Spinal cord (tissue), 10 donors: Measurements from ENCODE around the gene DHCR24. TPM values are rescaled to one million over a fixed set of nuclear protein-coding genes. Genes with fewer than 3 reads are reported as not detected.
"Not testable (repeated sequence)": the region's sequence is repeated elsewhere in the genome, so short reads cannot be mapped to it uniquely, and the experiment has no call there.

Source experiments
- DNase-seq, 6 donors: peaks; one replicate each; pipeline versions ENCODE4 v3.0.0 to v3.0.0-alpha.2; 2013 to 2015; ENCODE audit warnings: low spot score in 6 of 6, low read depth in 4 of 6
- H3K27ac ChIP-seq: one replicate; pipeline ENCODE4 v1.5.1; 2013; ENCODE audit warnings: low read depth, low read length, control low read depth
- H3K27me3 ChIP-seq: one replicate; pipeline ENCODE4 v1.6.1; 2013; ENCODE audit warnings: low read length; ENCODE audit not compliant: control insufficient read depth, insufficient read depth
- H3K36me3 ChIP-seq: one replicate; pipeline ENCODE4 v1.6.1; 2013; ENCODE audit warnings: low read length; ENCODE audit not compliant: control insufficient read depth, insufficient read depth
- H3K4me1 ChIP-seq: one replicate; pipeline ENCODE4 v1.6.1; 2013; ENCODE audit warnings: low read length; ENCODE audit not compliant: control insufficient read depth, insufficient read depth
- H3K4me3 ChIP-seq: one replicate; pipeline ENCODE4 v1.5.1; 2013; ENCODE audit warnings: low read depth, low read length, control low read depth
- H3K9me3 ChIP-seq: one replicate; pipeline ENCODE4 v1.6.1; 2013; ENCODE audit warnings: low read length; ENCODE audit not compliant: control insufficient read depth, insufficient read depth
- WGBS: methylation state at CpG from one replicate; pipeline ENCODE4 v1.1.5; 2013; ENCODE audit warnings: missing lambda C conversion rate; ENCODE audit not compliant: insufficient coverage; 5-methylcytosine and 5-hydroxymethylcytosine counted together
- long read RNA-seq, 4 donors: transcript quantifications; one replicate each; lab custom pipeline, GENCODE V29; 2026
- polyA plus RNA-seq, 2 donors: library from polyadenylated mRNA; unstranded; fragments of 120-200 nt; gene quantifications; one replicate each; pipeline ENCODE4 v1.2.1, GENCODE V29; 2013; ENCODE audit not compliant: insufficient read length in 2 of 2
- total RNA-seq, 2 donors: library from RNA; depleted of rRNA in 1 of 2; stranded (reverse); fragments of 120-200 nt in 1 of 2; fragments of >200 nt in 1 of 2; gene quantifications; one replicate each; pipeline versions ENCODE4 v1.2.3 to v1.2.4, GENCODE V29; 2013 to 2014
- donor health status: healthy.

DHCR24 gene
- total RNA-seq (100 to 1,000 TPM in 1 of 2 donors, 10 to 100 TPM in 1; 73.2 to 103 TPM), polyA plus RNA-seq (100 to 1,000 TPM; 122 to 138 TPM)
- long read RNA-seq, donor 1, full-length matches to known transcripts, result 26 of 33 reads
- long read RNA-seq, donor 1, partial matches to known transcripts, result 7 of 33 reads
- long read RNA-seq, donor 1, other reads (novel, unspliced or antisense), result 0 of 33 reads
- long read RNA-seq, donor 2, full-length matches to known transcripts, result 3 of 10 reads
- long read RNA-seq, donor 2, partial matches to known transcripts, result 7 of 10 reads
- long read RNA-seq, donor 2, other reads (novel, unspliced or antisense), result 0 of 10 reads
- long read RNA-seq, donor 3, full-length matches to known transcripts, result 8 of 32 reads
- long read RNA-seq, donor 3, partial matches to known transcripts, result 24 of 32 reads
- long read RNA-seq, donor 3, other reads (novel, unspliced or antisense), result 0 of 32 reads
- long read RNA-seq, donor 4, full-length matches to known transcripts, result 4 of 4 reads
- long read RNA-seq, donor 4, partial matches to known transcripts, result 0 of 4 reads
- long read RNA-seq, donor 4, other reads (novel, unspliced or antisense), result 0 of 4 reads

GRCh38 chr1:54886724-54887664, at the start of gene DHCR24:
TSS of gene DHCR24 (minus strand) at chr1:54887195. CDS start at chr1:54887119, 76 bp downstream.
- Histone ChIP-seq H3K4me3 (peak within 1 kb of the TSS; percentile 78), H3K9me3 (no peaks in the 10 kb centered on the region), H3K4me1 (peaks cover 36% of the 10 kb centered on the region), H3K36me3 (peaks cover 10% of the 10 kb centered on the region), H3K27ac (peak within 1 kb of the TSS; percentile 76), H3K27me3 (no peaks in the 10 kb centered on the region)
- peak; percentile 60 to 97 (median 85) for DNase-seq
- under 1% methylated on average over 106 of the region's 109 CpGs for WGBS

DNA sequence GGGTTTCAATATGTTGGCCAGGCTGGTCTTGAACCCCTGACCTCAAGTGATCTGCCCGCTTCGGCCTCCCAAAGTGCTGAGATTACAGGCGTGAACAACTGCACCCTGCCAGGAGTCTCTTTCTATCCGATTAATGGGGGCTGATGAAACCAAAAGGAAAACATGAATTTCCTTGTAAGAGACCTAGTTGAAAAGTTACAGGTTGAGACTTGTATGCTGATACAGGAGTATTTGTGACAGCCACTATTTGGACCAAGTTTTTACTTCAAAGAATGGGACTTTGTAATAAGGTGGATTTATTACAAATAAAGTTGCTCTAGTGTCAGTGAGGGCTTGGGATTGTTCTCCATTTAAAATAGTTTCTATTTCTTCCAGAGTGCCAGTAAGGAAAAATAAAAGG, 49.8 kb upstream of the DHCR24 start:
- H3K9me3 ChIP-seq, result no peaks in the 10 kb centered on the region
- DNase-seq, result no peak
- H3K4me3 ChIP-seq, result no peak overlapping the region
- 86% methylated on average over 4 of the region's 4 CpGs for WGBS
- no peaks in the 10 kb centered on the region for H3K36me3 ChIP-seq
- H3K27me3 ChIP-seq, result no peaks in the 10 kb centered on the region
- no peaks in the 10 kb centered on the region for H3K4me1 ChIP-seq
- no peak overlapping the region for H3K27ac ChIP-seq

GRCh38 chr1:54934869-54935268, 47.9 kb upstream of the DHCR24 start:
- Histone ChIP-seq H3K4me3 (no peak overlapping the region), H3K4me1 (no peaks in the 10 kb centered on the region), H3K27me3 (no peaks in the 10 kb centered on the region), H3K36me3 (no peaks in the 10 kb centered on the region), H3K9me3 (no peaks in the 10 kb centered on the region), H3K27ac (no peak overlapping the region)
- DNase-seq, result no peak

- not testable (repeated sequence) for H3K4me1 ChIP-seq, H3K27ac ChIP-seq, DNase-seq, H3K9me3 ChIP-seq, H3K27me3 ChIP-seq, H3K4me3 ChIP-seq, H3K36me3 ChIP-seq
- 95% methylated on average over 4 of the region's 6 CpGs for WGBS
Observed at GRCh38 chr1:54934081-54934480, 47.1 kb upstream of the DHCR24 start.

DNA sequence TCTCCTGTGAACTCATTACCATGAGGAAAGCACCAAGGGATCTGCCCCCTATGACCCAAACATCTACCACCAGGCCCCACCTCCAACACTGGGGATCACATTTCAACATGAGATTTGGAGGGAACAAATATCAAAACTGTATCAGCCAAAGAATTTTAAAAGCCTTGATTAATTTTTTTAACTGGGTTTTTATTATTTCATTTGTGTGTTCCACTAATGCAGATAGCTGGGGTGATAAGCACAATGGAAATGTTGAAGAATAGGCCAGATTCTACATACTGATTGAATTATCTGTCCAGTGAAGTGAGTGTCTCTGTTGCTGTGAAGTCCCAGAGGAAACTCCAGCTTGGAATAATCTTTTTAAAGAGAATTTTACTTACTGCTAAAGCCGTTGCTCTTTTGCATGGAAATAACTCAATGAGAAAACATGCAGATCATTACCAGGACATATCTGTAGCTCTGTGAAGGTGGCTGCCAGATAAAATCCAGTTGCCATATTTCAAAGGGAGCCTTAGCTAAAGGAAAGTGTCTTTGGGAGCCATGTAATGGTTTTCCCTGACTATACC, 44.4 kb upstream of the DHCR24 start:
- Histone ChIP-seq H3K27ac (no peak overlapping the region), H3K4me3 (no peak overlapping the region), H3K4me1 (no peaks in the 10 kb centered on the region), H3K9me3 (no peaks in the 10 kb centered on the region), H3K36me3 (no peaks in the 10 kb centered on the region), H3K27me3 (no peaks in the 10 kb centered on the region)
- WGBS, result no CpG with 5 or more reads among the region's 1 CpG
- peak in 1 of 6 donors; percentile 16 for DNase-seq

DNA sequence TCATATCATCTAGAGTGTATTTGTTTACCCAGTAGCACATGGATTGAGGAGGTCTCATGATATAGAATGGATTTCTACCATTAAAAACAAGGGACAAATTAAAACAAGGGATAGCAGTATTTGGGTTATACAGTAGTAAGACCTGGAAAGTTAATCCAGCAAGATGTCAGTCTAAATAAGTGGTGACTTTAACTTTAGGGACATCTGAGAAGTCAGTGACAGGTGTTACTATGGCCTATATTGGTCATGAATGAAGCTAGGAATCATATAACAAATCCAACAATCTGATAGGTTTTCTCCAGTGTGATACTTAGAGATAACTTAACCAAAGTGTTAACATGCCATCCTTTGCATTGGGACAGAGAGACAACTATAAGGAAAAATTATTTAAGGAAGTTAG, 42.7 kb upstream of the DHCR24 start:
- no peak for DNase-seq
- no peaks in the 10 kb centered on the region for H3K4me1 ChIP-seq
- no peaks in the 10 kb centered on the region for H3K36me3 ChIP-seq
- no peaks in the 10 kb centered on the region for H3K27me3 ChIP-seq
- no peak overlapping the region for H3K4me3 ChIP-seq
- no peak overlapping the region for H3K27ac ChIP-seq
- no peaks in the 10 kb centered on the region for H3K9me3 ChIP-seq

- Histone ChIP-seq H3K27me3 (no peaks in the 10 kb centered on the region), H3K36me3 (no peaks in the 10 kb centered on the region), H3K27ac (no peak overlapping the region), H3K4me3 (no peak overlapping the region), H3K4me1 (no peaks in the 10 kb centered on the region), H3K9me3 (no peaks in the 10 kb centered on the region)
- WGBS, result 67% methylated on average over 1 of the region's 2 CpGs
- DNase-seq, result no peak
Observed at GRCh38 chr1:54928327-54928726, 41.3 kb upstream of the DHCR24 start.

DNA sequence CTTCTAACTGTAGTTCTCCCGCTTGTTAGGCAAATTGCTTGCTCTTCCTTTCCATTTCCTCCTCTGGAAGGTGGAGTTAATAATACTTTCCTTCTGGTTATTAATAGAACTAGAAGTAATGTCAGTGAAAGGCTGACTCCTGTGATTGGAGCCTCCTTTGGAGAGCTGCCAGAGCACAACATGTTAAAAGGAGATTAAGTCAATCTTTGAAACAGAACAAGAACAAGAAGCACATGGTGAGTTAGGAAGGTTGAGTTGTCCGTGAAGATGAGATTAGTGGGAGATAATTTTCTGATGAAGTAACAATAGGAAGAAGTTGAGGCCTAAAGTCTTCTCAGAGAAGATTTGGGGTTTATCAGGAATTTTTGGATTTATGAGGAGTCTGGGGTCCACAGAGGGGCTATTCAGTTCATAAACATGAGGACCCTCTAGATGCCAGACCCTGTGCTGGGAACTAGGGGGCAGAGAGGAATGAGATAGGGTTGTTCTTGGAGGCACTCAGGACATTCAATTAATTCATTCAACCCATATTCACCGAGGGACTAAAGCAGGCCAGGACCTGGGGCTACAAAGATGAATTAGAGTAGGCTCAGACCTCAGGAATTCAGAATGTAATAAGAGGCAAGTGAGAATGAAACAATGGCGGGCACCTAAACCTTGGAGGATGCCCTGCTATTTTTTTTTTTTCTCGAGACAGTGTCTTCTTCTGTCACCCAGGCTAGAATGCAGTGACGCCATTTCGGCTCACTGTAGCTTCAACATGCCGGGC, 40.7 kb upstream of the DHCR24 start:
- no peak overlapping the region for H3K27ac ChIP-seq
- DNase-seq, result peak in 2 of 6 donors; percentile 38 to 41
- H3K4me1 ChIP-seq, result no peaks in the 10 kb centered on the region
- 87% methylated on average over 6 of the region's 8 CpGs for WGBS
- H3K4me3 ChIP-seq, result no peak overlapping the region
- no peaks in the 10 kb centered on the region for H3K36me3 ChIP-seq
- H3K27me3 ChIP-seq, result no peaks in the 10 kb centered on the region
- H3K9me3 ChIP-seq, result no peaks in the 10 kb centered on the region

- H3K36me3 ChIP-seq, result no peaks in the 10 kb centered on the region
- H3K9me3 ChIP-seq, result no peaks in the 10 kb centered on the region
- H3K4me3 ChIP-seq, result no peak overlapping the region
- no peak overlapping the region for H3K27ac ChIP-seq
- no peak for DNase-seq
- no peaks in the 10 kb centered on the region for H3K4me1 ChIP-seq
- H3K27me3 ChIP-seq, result no peaks in the 10 kb centered on the region
- WGBS, result no CpG with 5 or more reads among the region's 2 CpGs
Observed at GRCh38 chr1:54926970-54927369, 40.0 kb upstream of the DHCR24 start.
